DMS79 (cell line): ENCODE measurements around the gene KCNJ10.

Source experiments
- DNase-seq: peaks from one replicate; lab custom pipeline; 2025; lab: John Stamatoyannopoulos, UW

The KCNJ10 gene

DNA sequence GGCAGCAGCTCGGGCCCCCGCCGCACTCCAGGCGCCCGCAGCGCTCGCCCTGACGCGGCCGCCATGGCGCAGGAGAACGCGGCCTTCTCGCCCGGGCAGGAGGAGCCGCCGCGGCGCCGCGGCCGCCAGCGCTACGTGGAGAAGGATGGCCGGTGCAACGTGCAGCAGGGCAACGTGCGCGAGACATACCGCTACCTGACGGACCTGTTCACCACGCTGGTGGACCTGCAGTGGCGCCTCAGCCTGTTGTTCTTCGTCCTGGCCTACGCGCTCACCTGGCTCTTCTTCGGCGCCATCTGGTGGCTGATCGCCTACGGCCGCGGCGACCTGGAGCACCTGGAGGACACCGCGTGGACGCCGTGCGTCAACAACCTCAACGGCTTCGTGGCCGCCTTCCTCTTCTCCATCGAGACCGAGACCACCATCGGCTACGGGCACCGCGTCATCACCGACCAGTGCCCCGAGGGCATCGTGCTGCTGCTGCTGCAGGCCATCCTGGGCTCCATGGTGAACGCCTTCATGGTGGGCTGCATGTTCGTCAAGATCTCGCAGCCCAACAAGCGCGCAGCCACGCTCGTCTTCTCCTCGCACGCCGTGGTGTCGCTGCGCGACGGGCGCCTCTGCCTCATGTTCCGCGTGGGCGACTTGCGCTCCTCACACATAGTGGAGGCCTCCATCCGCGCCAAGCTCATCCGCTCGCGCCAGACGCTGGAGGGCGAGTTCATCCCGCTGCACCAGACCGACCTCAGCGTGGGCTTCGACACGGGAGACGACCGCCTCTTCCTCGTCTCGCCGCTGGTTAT lies 14.2 kb upstream of the KCNJ10 start:
- peak; percentile 66 for DNase-seq

- DNase-seq = no peak
Measured at GRCh38 chr1:160082926-160083325, 13.0 kb upstream of the KCNJ10 start.

DNA sequence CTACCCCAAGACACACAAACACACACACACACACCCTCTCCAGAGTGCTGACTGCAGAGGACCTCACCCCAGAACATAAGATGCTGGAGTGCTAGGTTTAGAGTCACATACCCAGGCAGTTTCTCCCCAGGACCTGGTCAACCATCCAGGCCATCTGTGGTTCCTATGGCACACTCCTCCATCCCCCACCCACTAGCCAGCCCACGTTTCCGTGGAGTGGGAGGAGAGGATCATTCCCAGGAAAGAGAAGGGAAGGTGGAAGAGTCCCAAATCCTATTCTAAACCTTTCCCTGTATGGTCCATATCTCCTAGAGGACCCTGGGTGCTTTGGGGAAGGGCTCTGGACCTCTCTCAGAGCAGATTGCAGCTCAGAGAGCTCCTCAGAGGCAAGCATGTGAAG lies 12.5 kb upstream of the KCNJ10 start:
- DNase-seq = no peak

DNA sequence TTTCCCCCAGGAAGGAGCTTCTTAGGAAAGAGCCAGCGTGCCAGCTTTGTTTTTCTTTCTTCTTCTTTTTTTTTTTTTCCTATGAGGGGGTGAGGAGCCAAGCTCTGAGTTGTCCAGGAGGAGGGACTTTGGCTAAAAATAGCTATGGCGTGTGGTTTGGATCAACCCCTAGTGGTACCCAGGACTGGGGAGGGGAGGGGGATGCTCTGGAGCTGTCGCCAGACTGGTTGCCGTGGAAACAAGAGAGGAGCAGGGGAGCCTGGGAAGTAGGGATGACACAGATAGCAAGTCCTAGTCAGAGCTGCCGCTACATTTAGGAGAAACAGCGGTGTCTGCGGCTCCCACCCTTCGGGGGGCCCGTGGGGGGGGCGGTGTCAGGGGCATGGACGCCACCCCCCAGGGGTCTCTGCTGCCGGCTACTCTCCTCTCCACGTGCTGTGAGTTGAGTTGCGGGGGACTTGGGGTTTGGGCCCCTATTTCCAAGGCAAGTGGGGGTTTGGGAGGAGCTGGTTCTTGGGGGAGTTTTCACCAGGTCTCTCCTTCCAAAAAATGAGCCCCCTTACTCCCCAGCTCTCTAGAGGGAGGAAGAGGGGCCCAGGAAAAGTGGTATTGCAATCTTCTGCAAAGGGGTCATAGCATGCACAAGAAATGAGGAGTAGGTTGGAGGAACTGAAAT lies 11.4 kb upstream of the KCNJ10 start, which contains the start of gene KCNJ9:
KCNJ9 (plus strand) TSS at position 278 of the 676 bp plus-strand sequence. CDS start 2,493 bp downstream, outside the sequence.
- DNase-seq = no peak

DNA sequence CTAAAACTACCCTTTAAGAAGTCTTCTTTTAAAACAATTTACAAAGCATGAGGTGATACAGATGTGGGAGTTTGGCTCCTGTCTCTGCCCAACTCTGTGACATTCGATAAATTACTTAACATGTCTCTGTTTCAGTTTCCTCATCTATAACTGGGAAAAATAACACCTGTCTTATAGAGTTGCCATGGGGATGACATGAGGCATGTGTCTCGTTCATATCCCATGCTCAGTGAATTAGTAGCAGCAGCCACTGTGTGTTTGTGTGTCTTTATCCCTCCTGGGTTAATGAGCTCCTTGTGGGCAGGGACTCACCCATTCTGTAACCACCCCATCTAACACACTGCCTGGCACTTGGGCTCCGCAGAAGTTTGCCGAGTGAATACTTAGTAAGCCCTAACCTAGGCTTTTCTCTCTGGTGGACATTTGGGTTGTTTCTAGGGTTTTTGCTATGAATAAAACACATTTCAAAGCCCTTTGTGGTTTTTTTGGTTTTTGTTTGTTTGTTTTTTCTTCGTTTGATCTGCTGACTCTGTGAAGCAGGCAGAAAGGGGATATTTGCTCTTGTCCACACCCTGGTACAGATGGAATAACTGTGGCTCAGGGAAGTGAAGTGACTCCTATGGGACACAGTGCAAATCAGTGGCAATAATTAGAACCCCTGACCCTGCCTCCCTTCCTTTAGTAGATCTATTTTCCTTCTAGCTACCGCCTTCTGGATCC lies 10.6 kb upstream of the KCNJ10 start:
- no peak for DNase-seq

DNA sequence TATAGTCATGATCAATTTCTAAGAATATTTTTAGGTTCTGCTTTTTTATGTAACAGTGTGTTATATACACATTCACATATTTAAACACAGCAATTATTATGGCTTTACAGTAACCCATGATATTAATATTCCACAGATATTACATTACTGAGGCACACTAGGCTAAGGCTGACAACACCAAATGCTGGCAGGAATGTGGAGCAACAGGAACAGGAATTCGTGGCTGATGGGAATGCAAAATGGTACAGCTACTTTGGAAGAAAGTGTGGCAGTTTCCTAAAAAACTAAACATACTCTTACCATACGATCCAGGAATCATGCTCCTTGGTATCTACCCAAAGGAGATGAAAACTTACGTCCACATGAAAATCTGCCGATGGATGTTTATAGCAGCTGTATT lies 9.5 kb upstream of the KCNJ10 start:
- no peak for DNase-seq

DNA sequence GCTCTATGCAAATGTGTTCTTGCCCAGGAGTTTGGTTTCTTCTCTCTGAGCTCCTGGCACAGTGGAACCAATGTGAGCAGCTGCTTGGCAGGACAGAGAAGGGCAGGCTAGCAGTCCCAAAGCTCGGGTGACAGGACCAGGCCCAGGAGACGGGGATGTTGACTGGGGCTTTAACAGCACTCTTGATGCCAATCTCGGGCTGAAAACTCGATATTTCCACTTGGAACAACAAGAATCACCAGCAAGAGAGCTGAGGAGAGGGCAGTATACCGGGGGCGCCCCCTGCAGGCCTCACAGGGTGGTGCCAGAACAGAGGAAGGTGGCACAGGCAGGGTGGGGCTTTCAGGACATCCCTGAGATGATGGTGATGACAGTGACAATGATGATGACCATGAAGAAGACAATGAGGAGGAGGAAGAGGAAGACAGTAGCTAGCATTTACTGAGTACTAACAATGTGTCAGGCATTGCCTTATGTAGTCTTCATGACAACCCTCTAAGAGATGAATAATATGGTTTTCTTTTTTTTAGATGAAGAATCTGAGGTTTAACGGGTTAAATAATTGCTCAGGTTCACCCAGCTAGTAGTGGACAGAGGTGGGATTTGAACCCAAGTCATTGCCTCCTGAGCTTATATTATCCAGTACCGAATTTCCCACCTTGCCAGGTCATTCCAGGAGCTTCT lies 8.7 kb upstream of the KCNJ10 start:
- no peak for DNase-seq

DNA sequence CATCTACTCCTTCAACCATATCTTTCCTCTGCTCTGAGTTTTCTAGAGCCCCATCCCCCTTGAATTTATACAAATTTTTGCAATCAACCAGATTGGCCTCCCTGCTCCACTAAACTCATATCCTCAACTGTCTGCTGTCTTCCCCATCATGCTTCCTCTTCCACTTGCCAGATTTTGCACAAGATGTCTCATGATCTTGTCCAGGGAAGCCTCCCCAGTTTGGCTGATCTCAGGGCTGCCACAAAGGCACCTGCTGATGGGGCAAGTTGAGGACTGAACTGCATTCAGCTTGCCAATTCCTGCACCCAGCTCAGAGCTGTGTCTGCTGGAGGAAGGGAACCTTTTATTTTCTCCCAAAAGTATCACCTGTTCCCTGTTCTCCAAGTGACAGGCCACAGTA lies 7.5 kb upstream of the KCNJ10 start:
- DNase-seq = no peak

DNA sequence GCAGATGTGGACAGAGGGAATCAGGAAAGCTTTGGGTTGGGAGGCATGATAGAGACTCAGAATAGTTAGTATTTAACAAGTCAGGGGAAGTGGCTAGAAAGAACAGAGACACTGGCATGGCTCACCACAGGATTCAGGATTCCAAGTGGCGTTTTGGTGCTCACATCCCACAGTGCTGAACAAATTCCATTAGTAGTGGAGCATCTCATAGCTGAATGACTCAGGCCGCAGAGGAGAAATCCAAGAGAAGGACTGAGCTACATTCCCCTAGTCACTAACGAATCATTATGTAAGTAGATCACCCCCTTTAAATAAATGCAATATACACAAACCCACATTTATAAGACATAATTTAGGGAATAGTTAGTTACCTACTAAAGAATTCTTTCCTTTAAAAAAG lies 6.3 kb upstream of the KCNJ10 start:
- DNase-seq = no peak

DNA sequence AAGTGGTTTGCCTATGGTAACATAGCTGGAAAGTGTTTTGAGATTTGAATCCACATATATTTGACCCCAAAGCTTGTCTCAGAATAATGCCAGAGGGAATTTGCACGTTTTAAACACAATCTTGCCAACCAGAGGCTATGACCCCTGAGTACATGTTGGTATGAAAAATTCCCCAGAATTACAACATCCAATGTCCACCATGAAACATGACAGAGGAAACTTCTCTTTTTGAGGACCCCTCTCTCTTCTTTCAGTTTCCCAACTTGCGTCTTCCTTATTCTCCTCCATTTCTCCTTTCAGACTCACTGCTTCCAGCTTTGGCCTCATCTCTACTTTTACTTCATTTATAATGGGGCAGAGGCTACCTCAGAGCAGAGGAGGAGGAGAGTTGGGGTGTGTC lies 5.9 kb upstream of the KCNJ10 start:
- DNase-seq = no peak

DNA sequence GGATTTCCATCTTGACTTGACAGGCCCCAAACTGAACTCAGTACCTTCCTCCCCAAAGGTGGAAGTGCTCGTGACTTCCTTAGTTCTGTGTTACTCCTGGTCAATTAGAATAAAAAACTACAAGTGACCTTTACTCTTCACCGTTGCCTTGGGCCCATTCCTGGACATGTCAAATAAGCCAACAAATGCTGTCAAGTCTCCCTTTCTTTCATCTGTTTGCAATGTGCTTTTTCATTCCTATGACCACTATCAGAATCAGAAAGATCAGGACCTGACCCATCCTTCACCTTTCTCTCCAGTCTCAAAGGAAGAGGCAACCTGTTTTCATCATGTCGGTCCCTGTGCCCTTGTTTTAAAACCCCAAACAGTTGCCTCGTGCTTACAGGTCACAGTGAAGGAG lies 4.9 kb upstream of the KCNJ10 start:
- DNase-seq = no peak

DNA sequence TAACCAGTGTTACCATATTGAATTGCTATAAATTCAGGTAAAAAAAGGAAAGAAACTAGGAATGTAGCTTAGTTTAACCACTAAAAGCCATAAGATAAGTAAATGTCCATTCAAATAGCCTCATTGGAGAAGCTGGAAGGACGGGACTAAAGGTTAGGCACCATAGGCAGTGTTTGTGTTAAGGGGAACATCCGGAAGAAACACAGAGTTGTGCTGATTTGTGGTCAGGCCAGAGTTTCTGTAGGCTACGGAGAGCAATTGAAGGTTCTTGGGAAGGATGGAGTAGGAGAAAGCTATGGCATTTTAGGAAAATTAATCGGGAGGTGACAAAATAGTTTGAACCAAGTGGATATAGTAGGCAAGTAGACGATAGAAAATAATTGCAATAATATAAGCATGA lies 1.3 kb upstream of the KCNJ10 start:
- DNase-seq = no peak

DNA sequence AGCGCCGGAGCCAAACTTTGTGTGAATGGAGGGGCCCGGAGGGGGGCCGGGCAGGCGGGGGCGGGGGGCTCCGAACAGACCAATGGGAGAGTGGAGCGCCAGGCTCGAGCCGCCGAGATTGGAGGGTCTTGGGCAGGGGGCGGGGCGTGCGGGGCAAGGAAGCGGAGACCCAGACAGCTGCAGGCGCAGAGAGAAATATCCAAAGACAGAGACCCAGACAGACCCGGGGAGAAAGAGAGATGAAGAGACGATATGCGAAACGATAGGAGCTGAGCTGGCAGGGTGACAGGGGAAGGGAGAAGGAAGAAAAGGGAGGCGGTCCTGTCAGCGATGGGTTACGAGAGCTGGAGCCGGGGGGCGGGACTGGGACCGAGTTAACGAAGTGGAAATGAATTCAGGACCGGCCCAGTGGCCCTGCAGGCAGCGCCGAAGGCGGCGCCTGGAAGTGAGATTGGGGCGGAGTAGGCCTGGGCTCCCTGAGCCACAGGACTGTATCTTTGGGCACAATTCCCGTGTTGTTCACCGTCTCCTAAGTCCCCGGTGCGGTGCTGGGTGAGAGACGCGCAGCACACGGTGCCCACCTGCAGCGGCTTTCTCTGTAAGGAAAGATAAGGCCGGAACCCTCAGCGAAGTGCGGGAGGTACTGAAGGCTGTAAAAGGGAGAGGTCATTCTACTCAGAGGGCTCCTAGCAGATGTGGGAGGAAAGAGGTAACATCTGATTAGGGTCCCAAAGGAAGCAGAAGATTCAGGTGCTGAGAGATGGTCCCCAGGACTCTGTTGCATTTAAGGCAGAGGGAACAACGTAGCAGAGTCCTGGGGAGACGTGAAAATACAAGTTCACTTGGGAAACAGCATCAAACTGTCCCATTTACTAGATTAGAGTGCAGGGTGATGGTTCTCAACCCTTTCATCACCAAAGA lies 543 bp upstream of the KCNJ10 start:
- DNase-seq = peak; percentile 51

- no peak for DNase-seq
Measured at GRCh38 chr1:160068225-160068624, 1.7 kb downstream of the KCNJ10 start.

GRCh38 chr1:160066829-160067745 lies 2.9 kb downstream of the KCNJ10 start:
- DNase-seq = no peak

GRCh38 chr1:160064746-160065145 lies 5.2 kb downstream of the KCNJ10 start:
- DNase-seq = no peak

DNA sequence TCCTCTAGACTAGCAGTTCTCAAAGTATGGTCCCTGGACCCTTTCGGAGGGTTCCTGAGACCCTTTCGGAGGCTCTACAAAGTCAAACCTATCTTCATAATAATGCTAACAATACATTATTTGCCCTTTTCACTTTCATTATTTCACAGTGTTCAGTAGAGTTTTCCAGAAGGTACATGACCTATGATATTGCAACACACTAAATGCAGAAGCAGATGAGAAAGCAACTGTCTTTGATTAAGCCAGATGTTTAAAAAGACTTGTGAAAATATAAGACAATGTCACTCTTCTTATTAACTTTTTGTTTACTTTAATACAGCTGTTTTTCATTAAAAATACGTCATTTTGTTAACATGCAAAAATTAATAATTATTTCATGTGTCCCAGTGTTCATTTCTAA lies 5.8 kb downstream of the KCNJ10 start:
- DNase-seq = no peak

GRCh38 chr1:160063176-160063575 lies 6.8 kb downstream of the KCNJ10 start:
- no peak for DNase-seq

GRCh38 chr1:160062230-160062532 lies 7.8 kb downstream of the KCNJ10 start:
- no peak for DNase-seq
